ENCODE data around the gene TRIM24.
"Not testable (repeated sequence)": the region's sequence is repeated elsewhere in the genome, so short reads cannot be mapped to it uniquely, and the experiment has no call there.

Gene TRIM24

GRCh38 chr7:138460176-138460648, at the start of gene TRIM24:
TSS of gene TRIM24 (plus strand) at chr7:138460259. CDS start at chr7:138460549, 290 bp downstream.
- peak; percentile 96 for DNase-seq (ENCODE audit: low read depth)

GRCh38 chr7:138412077-138412476, 48.0 kb upstream of the TRIM24 start:
- DNase-seq (ENCODE audit: low read depth) = not testable (repeated sequence)

GRCh38 chr7:138412921-138413320, 47.1 kb upstream of the TRIM24 start:
- not testable (repeated sequence) for DNase-seq (ENCODE audit: low read depth)

GRCh38 chr7:138417078-138417700, 42.9 kb upstream of the TRIM24 start:
- DNase-seq (ENCODE audit: low read depth) = no peak

- no peak for DNase-seq (ENCODE audit: low read depth)
Measured at GRCh38 chr7:138417764-138418163, 42.3 kb upstream of the TRIM24 start.

DNA sequence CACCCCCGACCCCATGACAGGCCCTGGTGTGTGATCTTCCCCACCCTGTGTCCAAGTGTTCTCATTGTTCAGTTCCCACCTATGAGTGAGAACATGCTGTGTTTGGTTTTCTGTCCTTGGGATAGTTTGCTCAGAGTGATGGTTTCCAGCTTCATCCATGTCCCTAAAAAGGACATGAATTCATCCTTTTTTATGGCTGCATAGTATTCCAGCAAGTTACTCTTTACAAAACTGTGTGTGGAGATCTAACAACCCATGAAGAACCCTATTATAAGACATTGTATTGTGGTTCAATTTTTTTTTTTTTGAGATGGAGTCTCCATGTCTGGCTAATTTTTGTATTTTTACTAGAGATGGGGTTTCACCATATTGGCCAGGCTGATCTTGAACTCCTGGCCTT, 41.7 kb upstream of the TRIM24 start:
- not testable (repeated sequence) for DNase-seq (ENCODE audit: low read depth)

GRCh38 chr7:138425026-138425425, 35.0 kb upstream of the TRIM24 start:
- no peak for DNase-seq (ENCODE audit: low read depth)

DNA sequence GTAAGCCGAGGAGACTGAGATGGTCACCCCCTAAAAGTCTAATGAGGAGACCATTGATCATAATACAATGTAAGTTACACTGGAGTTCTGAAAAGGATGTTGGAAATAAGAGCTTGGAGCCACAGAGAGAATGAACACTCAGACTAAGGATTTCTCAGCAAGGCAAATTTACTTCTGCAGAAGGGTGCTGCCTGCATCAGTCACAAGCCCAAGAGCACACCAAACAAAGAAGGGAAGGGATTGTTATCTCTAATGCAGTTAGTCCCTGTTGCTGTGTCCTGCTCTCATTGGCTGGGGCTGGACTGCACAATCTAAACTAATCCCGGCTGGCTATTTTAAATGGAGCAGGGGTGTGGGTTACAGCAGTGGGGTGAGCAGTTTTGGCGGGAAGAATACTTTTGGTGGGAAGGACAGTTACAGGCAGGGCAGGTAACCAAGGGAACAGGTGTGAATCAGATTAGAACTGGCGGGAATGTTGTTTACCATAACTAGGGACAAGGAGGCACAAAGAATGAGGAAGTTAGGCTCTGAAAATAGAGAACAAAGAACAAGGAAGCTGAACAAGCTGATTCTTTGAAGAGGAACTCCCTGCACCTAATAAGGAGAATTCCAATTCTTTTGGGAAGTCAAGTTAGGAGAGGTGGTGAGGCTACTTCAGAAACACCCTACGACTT, 30.3 kb upstream of the TRIM24 start:
- DNase-seq (ENCODE audit: low read depth) = no peak

- no peak for DNase-seq (ENCODE audit: low read depth)
Measured at GRCh38 chr7:138431517-138431916, 28.5 kb upstream of the TRIM24 start.

GRCh38 chr7:138433583-138434443, 26.2 kb upstream of the TRIM24 start:
- DNase-seq (ENCODE audit: low read depth) = no peak

- no peak for DNase-seq (ENCODE audit: low read depth)
Measured at GRCh38 chr7:138434597-138435019, 25.5 kb upstream of the TRIM24 start.

- no peak for DNase-seq (ENCODE audit: low read depth)
Measured at GRCh38 chr7:138435231-138435919, 24.7 kb upstream of the TRIM24 start.

DNA sequence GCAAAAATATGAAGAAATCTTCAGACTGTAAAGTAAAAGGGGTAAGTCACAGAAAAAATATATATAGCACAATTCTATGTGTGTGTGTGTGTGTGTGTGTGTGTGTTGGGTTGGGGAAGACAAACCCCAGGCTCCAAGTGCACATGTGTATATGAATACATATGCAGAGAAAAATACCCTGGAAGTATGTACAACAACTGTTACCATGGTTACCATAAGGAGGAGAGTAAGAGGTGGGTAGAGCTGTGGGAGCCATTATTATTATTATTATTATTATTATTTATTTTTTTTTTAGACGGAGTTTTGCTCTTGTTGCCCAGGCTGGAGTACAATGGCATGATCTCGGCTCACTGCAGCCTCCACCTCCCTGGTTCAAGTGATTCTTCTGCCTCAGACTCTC, 23.7 kb upstream of the TRIM24 start:
- no peak for DNase-seq (ENCODE audit: low read depth)

GRCh38 chr7:138440460-138440859, 19.6 kb upstream of the TRIM24 start:
- DNase-seq (ENCODE audit: low read depth) = no peak

DNA sequence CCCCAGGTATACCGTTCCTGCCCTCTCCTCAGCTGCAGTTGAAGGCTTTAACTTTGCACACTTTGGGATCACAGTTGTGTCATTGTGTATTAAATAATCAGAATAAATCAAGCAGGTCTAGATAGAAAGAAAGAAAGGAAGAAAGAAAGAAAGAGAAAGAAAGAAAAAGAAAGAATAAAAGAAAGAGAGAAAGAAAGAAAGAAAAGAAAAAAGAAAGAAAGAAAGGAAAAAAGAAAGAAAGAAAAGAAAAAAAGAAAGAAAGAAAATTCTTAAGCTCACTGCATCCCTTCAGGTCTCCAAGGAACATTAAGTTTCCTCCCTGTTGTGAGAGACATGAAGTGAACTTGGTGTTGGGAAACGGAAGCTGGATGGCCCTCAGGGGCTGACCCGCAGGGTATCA, 17.2 kb upstream of the TRIM24 start:
- no peak for DNase-seq (ENCODE audit: low read depth)

DNA sequence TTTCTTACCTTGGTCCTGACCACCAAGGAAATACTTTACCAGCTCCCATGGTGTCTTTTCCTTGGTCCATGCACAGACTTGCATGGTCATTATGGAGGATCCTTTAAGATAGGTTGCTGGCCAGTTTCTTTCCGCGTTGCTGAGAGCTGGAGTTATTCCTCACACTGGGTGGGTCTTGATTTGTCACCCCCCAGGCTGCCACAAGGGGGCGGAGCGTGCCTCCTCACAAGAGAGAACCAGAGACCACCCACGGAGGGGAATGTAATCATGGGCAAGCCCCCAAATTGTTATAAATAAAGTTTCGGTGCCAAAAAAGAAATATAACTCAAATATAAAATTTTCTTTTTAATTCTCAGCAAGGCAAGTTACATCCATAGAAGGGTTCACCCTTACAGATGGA, 10.5 kb upstream of the TRIM24 start:
- DNase-seq (ENCODE audit: low read depth) = no peak

GRCh38 chr7:138455609-138456008, 4.5 kb upstream of the TRIM24 start:
- no peak for DNase-seq (ENCODE audit: low read depth)

GRCh38 chr7:138456220-138456619, 3.8 kb upstream of the TRIM24 start:
- no peak for DNase-seq (ENCODE audit: low read depth)

DNA sequence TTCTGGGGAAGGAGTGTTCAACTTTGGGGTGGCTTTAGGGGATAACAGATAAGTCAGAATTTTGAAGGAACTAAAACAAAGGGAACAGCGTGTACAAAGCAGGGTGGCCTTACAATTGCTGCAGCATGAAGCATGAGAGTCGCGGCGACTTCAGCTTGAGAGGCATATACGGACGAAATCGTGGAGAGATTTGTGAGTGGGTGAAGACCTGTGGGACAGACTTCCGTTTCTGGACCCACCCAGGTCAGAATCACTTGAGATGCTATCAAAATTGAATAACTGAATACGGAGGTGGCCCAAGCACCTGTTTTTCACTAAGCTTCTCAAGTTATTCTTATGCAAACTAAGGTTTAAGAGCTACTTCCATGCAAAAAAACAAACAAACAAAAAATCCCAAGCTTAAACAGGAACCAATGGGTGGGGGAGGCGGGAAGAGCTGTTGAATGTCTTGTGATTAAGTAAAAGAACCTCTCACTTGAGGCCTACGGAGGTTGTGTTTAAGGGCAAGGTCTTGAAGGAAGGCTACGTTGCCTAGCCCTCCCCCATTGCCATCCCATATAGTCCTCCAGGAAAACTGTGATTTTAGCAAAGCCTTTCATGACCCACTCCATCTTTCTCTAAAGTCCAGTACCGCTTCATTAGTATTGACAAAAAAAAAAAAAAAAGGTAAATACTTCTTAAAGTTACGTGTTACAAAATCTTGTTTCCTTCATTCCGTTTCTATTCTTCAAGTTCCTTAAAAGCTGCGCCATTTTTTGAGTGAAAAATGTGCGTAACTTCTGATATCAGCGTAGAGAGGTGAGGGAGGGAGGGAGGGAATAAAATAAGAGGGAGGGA, 1.3 kb upstream of the TRIM24 start:
- no peak for DNase-seq (ENCODE audit: low read depth)

GRCh38 chr7:138459413-138460175, 465 bp upstream of the TRIM24 start:
- DNase-seq (ENCODE audit: low read depth) = no peak
